DOHH2 (cell line): ENCODE data around the gene DHRS1.

Source experiments
- H3F3A ChIP-seq: fragments of 200-600 bp; sonication (generic), shearing (Covaris generic); 2 replicates; pipeline ENCODE4 v1.6.0; 2016; ENCODE audit warnings: antibody characterized with exemption, mild to moderate bottlenecking; ENCODE audit not compliant: control insufficient read depth, insufficient read depth
- H3K27ac ChIP-seq: fragments of 200-600 bp; sonication (generic); 2 replicates; pipeline ENCODE4 v1.5.1; 2014; ENCODE audit warnings: low read depth, mild to moderate bottlenecking, low read length, moderate library complexity
- H3K27me3 ChIP-seq: fragments of 200-600 bp; sonication (generic); 2 replicates; pipeline ENCODE4 v1.6.1; 2014; ENCODE audit warnings: mild to moderate bottlenecking, low read length, mixed read lengths; ENCODE audit not compliant: control insufficient read depth
- H3K36me3 ChIP-seq: fragments of 200-600 bp; sonication (generic); 2 replicates; pipeline ENCODE4 v1.6.1; 2014; ENCODE audit warnings: mild to moderate bottlenecking, low read length, moderate library complexity, mixed read lengths; ENCODE audit not compliant: control insufficient read depth
- H3K4me1 ChIP-seq: fragments of 200-600 bp; sonication (generic); 2 replicates; pipeline ENCODE4 v1.6.1; 2014; ENCODE audit warnings: mild to moderate bottlenecking, low read length, mixed read lengths; ENCODE audit not compliant: control insufficient read depth
- H3K4me2 ChIP-seq: fragments of 200-600 bp; sonication (generic); 2 replicates; pipeline ENCODE4 v1.6.0; 2014; ENCODE audit warnings: mild to moderate bottlenecking, low read length, moderate library complexity
- H3K4me3 ChIP-seq: fragments of 200-600 bp; sonication (generic); 2 replicates; pipeline ENCODE4 v1.5.1; 2014; ENCODE audit warnings: mild to moderate bottlenecking, low read length, mixed read lengths
- H3K79me2 ChIP-seq: fragments of 200-600 bp; sonication (generic); 2 replicates; pipeline ENCODE4 v1.6.1; 2014; ENCODE audit warnings: mild to moderate bottlenecking, low read length, mixed read lengths; ENCODE audit not compliant: control insufficient read depth
- H3K9me2 ChIP-seq: fragments of 200-600 bp; sonication (generic); replicated peaks from 2 replicates; pipeline ENCODE4 v1.6.1; 2014; ENCODE audit warnings: mild to moderate bottlenecking, low read length, mixed read lengths; ENCODE audit not compliant: control insufficient read depth
- H3K9me3 ChIP-seq: fragments of 200-600 bp; sonication (generic); 2 replicates; pipeline ENCODE4 v1.6.1; 2014; ENCODE audit warnings: antibody characterized with exemption, low read length, mixed read lengths; ENCODE audit not compliant: control insufficient read depth, insufficient read depth
- H4K20me1 ChIP-seq: fragments of 200-600 bp; sonication (generic); 2 replicates; pipeline ENCODE4 v1.6.0; 2014; ENCODE audit warnings: low read depth, mild to moderate bottlenecking, antibody characterized with exemption, low read length, moderate library complexity; ENCODE audit not compliant: control insufficient read depth, insufficient read depth
- EZH2phosphoT487 ChIP-seq: fragments of 200-600 bp; sonication (generic); IDR thresholded peaks from 2 replicates; pipeline ENCODE4 v1.6.1; 2017; ENCODE audit warnings: borderline replicate concordance, mild to moderate bottlenecking, antibody characterized with exemption, low read length, moderate library complexity, mixed read lengths
- TF ChIP-seq, protein P1 (sequence below): fragments of 200-600 bp; sonication (generic); IDR thresholded peaks from one replicate; pipeline ENCODE4 v1.5.1; 2014; ENCODE audit warnings: antibody characterized with exemption, mild to moderate bottlenecking, low read depth, low read length; ENCODE audit not compliant: poor library complexity, severe bottlenecking

Gene DHRS1

DNA sequence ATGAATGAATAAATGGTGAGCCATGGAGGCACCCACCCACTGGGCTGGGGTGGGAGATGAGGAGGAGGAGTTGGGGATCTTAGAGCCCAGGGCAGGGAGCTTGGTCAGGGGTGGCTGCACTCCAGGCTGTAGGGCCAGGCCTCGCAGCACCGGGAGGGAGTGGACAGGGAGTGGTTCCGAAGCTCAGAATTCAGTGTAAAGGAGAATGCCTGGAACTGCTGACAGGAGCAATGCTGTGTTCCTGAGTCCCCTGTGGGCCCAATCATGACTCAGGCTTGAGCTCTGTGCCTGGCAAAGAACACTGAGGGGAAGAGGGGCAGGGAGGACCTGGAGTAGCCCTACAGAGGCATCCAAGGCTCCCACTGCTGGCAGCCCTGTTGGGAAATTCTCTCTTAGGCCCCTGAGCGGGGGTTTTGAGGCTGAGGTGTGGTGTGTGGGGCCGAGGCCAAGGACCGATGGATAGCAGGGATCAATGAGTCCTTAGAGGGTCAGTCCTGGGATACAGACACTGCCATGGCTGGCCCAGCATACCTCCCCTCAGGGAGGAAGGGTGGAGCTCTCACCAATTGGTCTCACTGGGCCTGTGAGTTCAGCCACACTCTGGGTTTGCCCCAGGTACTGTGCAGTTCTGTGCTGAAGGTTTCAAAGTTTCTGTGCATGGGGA, 18.7 kb downstream of the DHRS1 start:
- H3K4me2 ChIP-seq = no peak overlapping the region
- no peaks in the 10 kb centered on the region for H3K79me2 ChIP-seq
- TF ChIP-seq, protein P1, sequence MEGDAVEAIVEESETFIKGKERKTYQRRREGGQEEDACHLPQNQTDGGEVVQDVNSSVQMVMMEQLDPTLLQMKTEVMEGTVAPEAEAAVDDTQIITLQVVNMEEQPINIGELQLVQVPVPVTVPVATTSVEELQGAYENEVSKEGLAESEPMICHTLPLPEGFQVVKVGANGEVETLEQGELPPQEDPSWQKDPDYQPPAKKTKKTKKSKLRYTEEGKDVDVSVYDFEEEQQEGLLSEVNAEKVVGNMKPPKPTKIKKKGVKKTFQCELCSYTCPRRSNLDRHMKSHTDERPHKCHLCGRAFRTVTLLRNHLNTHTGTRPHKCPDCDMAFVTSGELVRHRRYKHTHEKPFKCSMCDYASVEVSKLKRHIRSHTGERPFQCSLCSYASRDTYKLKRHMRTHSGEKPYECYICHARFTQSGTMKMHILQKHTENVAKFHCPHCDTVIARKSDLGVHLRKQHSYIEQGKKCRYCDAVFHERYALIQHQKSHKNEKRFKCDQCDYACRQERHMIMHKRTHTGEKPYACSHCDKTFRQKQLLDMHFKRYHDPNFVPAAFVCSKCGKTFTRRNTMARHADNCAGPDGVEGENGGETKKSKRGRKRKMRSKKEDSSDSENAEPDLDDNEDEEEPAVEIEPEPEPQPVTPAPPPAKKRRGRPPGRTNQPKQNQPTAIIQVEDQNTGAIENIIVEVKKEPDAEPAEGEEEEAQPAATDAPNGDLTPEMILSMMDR = no peak
- no peak for TF ChIP-seq EZH2phosphoT487
- H3F3A ChIP-seq = no peaks in the 10 kb centered on the region
- no peaks in the 10 kb centered on the region for H3K27me3 ChIP-seq
- no peaks in the 10 kb centered on the region for H4K20me1 ChIP-seq
- H3K27ac ChIP-seq = no peak overlapping the region
- no peaks in the 10 kb centered on the region for H3K9me2 ChIP-seq
- no peaks in the 10 kb centered on the region for H3K9me3 ChIP-seq
- no peaks in the 10 kb centered on the region for H3K36me3 ChIP-seq
- H3K4me3 ChIP-seq = no peak overlapping the region
- peaks cover 15% of the 10 kb centered on the region for H3K4me1 ChIP-seq

- H3K4me2 ChIP-seq = peak overlapping the region; percentile 5; the same call in 1 of the 2 replicates
- no peaks in the 10 kb centered on the region for H4K20me1 ChIP-seq
- TF ChIP-seq, protein P1 = peak; percentile 65
- TF ChIP-seq EZH2phosphoT487 = no peak
- no peaks in the 10 kb centered on the region for H3K9me3 ChIP-seq
- no peaks in the 10 kb centered on the region for H3K9me2 ChIP-seq
- H3F3A ChIP-seq = no peaks in the 10 kb centered on the region
- peaks cover 19% of the 10 kb centered on the region for H3K4me1 ChIP-seq
- H3K27ac ChIP-seq = no peak overlapping the region
- no peaks in the 10 kb centered on the region for H3K79me2 ChIP-seq
- H3K4me3 ChIP-seq = no peak overlapping the region
- no peaks in the 10 kb centered on the region for H3K27me3 ChIP-seq
- no peaks in the 10 kb centered on the region for H3K36me3 ChIP-seq
These were observed 20.0 kb downstream of the DHRS1 start for GRCh38 chr14:24279301-24280186.

DNA sequence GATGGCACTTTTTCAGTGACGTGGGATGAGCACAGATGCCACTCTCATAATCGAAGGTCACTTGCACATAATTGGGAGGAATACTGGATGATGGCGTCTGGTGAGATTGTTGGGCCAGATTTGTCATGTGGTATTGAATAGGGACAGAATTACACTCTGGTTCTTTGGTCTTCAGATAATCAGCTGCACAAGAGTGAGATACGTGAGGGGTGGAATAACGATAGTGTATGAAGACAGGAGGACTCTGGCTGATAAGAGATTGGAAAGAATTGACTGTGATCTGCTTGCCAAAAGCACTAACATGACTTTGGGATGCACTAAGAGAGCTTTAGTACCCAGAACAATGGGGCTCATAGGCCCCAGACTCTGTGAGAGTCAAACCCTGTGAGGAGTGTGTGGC, 21.2 kb downstream of the DHRS1 start:
- Histone ChIP-seq H3K9me3 (no peaks in the 10 kb centered on the region), H3K27ac (no peak overlapping the region), H3K27me3 (no peaks in the 10 kb centered on the region), H4K20me1 (no peaks in the 10 kb centered on the region), H3F3A (no peaks in the 10 kb centered on the region), H3K4me1 (peaks cover 30% of the 10 kb centered on the region), H3K79me2 (no peaks in the 10 kb centered on the region), H3K4me2 (no peak overlapping the region), H3K36me3 (no peaks in the 10 kb centered on the region), H3K4me3 (no peak overlapping the region), H3K9me2 (no peaks in the 10 kb centered on the region)
- TF ChIP-seq, protein P1 = no peak
- TF ChIP-seq EZH2phosphoT487 = no peak
